HG02588 (cell line): ENCODE results near the gene STK24.

Experiments used
- ATAC-seq: cut with Tn5 transposase; IDR thresholded peaks from one replicate; pipeline ENCODE4 v1.9.1; 2021; ENCODE audit warnings: mild to moderate bottlenecking, moderate library complexity; ENCODE audit not compliant: unreplicated experiment

Gene STK24

GRCh38 chr13:98557937-98558792 is 18.7 kb downstream of the STK24 start:
- no peak for ATAC-seq

- no peak for ATAC-seq
Measured at GRCh38 chr13:98556968-98557631, 19.8 kb downstream of the STK24 start.

- no peak for ATAC-seq
Measured at GRCh38 chr13:98556142-98556816, 20.6 kb downstream of the STK24 start.

- peak; percentile 61 for ATAC-seq
Measured at GRCh38 chr13:98549728-98550317, 27.1 kb downstream of the STK24 start.

DNA sequence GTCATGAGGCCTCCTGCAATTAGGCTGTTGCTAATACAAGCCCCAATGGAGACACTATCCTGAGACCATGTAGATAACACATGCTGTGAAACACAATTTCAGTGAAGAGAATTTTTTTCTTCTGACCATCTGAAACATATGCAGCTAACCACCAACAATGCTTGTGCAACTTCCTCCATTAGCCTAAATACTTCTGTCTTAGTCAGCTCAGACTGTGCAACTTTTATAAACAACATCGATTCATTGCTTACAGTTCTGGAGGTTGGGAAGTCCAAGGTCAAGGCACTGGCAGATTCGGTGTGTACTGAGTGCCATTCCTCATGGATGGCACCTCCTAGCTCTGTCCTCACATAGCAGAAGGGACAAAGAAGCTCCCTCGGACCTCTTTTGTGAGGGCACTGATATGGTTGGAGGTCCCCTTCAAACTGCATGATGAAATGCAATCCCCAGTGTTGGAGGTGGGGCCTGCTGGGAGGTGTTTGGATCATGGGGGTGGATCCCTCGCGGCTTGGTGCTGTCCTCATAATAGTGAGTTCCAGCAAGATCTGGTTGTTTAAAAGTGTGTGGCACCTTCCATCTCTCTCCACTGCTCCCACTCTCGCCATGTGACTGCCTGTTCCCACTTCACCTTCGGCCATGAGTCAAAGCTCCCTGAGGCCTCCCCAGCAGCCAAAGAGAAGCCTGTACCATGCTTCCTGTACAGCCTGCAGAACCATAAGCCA is 27.7 kb downstream of the STK24 start:
- ATAC-seq = no peak

- ATAC-seq = no peak
Measured at GRCh38 chr13:98548230-98548629, 28.7 kb downstream of the STK24 start.

- ATAC-seq = no peak
Measured at GRCh38 chr13:98547455-98547854, 29.5 kb downstream of the STK24 start.

DNA sequence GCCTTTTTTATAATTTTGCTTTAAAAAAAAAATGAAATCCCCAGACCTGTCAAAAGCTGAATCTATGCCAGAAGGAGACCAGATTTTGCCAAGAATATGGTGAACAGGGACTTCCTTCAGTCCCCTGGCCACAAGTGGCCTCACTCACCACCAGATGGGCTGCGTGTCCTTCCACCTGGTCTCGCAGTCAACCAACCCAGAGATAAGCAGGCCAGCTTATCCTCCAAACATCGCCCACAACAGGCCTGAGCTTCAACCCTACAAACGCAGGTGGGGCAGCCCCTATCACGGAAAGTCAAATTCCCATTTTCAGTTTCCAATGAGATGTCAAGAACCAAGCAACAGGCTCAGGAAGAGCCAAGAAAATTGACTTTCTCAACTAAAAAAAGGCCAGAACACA is 30.5 kb downstream of the STK24 start:
- no peak for ATAC-seq

- ATAC-seq = no peak
Measured at GRCh38 chr13:98544104-98544710, 32.7 kb downstream of the STK24 start.

DNA sequence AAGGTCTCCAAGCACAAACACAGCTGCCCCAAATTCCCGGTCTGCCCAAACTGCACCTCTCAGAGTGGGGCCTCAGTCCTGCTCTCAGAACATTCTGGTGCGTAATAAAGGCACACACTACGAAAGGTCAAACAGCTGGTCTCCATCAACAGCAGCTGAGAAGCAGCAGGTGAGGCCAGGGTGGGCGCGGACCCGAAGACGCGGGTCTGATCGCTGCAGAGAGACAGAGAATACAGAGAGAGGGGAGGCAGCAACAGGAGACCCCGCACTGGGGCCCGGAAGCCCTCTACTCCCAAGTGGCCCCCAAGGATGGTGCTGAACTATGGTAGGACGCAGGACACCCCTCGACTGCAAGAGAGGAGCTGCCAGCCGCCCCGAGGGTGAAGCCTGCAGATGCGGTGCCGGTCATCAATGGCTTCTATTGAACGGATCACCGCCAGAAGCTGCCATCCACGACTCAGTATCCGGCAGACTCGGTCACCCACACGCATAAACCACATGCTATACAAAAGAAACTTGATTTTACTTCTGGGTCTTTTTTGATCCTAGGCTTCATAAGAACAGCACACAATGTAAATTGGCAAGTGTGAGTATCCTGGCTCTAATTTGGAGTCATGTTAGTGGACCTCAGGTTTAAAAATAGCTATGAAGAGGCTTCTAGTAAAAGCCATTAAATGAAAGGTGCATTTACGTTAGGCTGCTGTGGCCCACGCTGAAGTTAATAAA is 33.4 kb downstream of the STK24 start:
- ATAC-seq = peak; percentile 20

- peak; percentile 42 for ATAC-seq
Measured at GRCh38 chr13:98542568-98543377, 34.1 kb downstream of the STK24 start.

DNA sequence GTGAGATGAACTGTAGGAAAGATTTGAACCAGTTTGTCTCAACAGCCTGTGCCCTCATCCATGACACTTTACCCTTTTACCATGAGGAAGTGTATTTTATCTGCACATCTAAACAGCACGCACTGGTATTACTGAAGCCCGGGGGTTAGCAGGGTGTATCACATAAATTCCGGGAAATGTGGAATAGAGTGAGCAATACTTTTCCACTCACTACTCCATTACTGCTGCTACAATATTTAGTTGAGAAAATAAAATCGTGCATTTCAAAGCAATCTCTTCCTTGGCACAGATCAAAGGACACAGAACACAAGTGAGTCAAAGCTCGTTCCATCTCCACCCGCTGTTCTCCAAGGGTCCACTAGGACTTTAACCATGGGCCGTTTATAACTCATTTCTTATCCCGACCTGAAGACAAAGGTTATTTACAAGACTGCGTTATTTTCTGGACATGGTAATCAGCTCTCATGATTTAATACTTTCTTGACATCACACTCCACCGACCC is 35.2 kb downstream of the STK24 start:
- no peak for ATAC-seq

GRCh38 chr13:98541191-98541590 is 35.7 kb downstream of the STK24 start:
- no peak for ATAC-seq

GRCh38 chr13:98540476-98540875 is 36.4 kb downstream of the STK24 start:
- ATAC-seq = no peak

DNA sequence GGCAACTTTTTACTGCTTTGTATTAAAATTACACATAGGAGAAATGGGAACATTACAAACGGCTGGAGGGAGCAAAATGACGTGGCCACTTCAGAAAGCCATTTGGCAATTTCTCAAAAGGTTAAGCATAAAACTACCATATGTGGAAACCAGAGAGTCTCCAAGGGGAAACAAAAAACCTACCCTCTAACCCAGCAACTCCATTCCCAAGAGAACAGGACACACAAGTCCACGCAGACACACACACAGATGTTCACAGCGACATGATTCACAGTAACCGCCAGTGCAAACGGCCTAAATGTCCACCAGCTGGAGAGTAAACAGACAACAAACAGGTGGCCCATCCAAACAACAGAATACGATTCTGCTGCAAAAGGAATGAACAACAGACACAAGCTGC is 37.2 kb downstream of the STK24 start:
- no peak for ATAC-seq

DNA sequence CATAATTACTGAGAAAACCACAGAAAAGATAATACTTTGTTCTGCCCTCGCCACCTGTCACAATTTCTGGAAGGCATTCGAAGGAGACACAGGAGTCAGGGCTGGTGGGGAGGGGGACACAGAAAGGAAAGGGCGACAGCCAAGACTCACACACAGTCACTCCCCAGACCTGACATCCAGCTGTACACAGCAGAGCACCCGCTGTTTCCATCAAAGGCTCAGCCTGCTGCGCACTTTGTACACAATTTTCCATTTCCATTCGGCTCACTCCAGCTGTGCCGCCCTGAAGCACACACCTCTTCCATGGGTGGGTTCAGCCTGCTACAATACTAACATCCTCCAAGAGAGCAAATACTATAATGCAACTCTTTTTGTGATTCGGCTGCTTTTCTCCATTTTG is 38.0 kb downstream of the STK24 start:
- ATAC-seq = no peak

GRCh38 chr13:98537740-98538139 is 39.2 kb downstream of the STK24 start:
- ATAC-seq = no peak

GRCh38 chr13:98537306-98537705 is 39.6 kb downstream of the STK24 start:
- no peak for ATAC-seq

DNA sequence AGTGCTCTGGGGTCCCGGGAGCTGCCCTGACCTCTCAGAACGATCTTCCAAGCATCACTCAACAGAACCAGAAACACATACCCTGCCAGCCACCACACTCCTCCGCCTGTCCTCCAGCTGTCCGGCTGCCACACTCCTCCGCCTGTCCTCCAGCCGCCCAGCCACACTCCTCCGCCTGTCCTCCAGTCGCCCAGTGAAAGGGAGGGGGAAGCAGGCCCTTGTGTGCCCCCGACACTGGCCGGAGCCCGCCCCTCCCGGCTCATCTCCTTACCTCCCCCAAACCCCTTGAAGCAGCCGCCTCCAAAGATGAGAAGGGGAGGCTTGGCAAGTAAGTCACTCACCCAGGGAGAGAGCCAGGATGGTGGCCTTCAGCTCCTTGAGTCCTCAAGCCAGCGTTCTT is 40.2 kb downstream of the STK24 start:
- ATAC-seq = no peak
